GM08714 (cell line): ENCODE data around the gene TMEM236.
"Not testable (repeated sequence)": the region's sequence is repeated elsewhere in the genome, so short reads cannot be mapped to it uniquely, and the experiment has no call there.

ENCODE experiments used
- H3K4me3 ChIP-seq: fragments of 200-500 bp; sonication (Bioruptor generic); 2 replicates; pipeline ENCODE4 v1.5.1; 2014; ENCODE audit warnings: mild to moderate bottlenecking, low read length, inconsistent platforms
- ZNF274 ChIP-seq: IDR thresholded peaks from 2 replicates; pipeline ENCODE4 v1.6.1; 2012; ENCODE audit warnings: mild to moderate bottlenecking, low read depth, low read length

The TMEM236 gene, protein sequence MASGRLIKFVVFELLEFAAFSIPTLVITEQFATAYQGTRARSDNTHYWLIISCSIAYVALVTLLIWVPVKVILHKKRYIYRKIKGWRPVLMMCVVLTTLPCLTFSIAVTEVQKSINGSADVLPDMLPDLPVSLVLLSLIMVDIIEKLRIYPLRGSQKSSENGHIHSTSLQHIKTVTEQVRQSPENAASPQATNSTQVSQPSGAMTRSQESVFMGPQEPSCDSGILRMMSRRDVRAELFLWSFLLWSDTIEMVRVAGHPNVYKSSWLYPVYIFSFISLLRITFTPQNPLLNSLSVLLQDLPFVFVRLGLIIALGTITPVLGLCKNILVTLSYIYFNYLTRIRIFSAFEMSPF

DNA sequence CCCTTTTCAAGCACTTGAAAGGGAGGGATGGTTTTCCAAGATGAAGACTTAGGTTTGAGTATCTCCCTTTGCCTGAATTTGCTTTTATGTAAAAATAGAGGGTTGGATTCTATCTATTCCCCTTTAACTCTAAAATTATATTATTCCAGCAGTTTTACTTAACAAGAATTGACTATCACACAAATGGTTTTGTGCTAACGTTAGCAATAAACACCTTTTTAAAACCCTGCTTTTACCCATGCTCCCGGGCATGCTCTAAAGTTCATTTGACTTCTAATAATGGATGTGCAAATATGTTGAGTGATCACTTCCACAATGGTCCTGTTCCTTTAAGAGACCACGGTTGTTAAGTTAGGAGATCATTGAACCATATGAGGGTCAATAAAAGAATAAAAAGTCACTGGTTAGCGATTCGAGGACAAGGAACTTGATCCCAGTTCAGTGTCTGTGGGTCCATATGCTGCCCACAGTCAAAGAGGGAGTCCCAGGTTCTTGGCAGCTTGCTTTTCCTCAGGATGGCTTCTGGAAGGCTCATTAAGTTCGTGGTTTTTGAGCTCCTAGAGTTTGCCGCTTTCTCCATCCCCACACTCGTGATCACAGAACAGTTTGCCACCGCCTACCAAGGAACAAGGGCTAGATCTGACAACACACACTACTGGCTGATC, at the start of gene TMEM236:
Gene TMEM236 (plus strand): TSS at position 421 of the 665 bp plus-strand sequence. CDS start 95 bp downstream, at position 516.
- no peak within 1 kb of the TSS for H3K4me3 ChIP-seq
- no peak for TF ChIP-seq ZNF274

DNA sequence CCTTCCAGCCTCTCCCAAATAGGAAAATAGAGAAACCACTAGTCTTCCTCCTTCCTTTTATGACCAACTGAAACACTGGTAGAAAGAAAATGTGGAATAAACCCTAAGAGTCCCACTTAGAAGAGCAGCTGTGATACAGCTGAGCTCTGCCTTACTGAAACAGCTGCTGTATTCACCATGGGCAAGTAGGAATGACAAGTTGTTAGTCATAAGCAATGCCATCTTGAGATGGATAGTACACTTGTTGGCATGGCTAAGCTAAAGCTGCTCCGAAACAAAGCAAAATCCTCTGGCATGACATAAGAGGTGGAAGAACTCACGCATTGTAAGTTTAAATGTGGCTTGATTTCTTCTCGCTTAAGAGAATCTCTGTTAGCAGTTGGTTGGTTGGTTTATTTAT, 48.3 kb upstream of the TMEM236 start:
- no peak overlapping the region for H3K4me3 ChIP-seq
- TF ChIP-seq ZNF274: no peak

DNA sequence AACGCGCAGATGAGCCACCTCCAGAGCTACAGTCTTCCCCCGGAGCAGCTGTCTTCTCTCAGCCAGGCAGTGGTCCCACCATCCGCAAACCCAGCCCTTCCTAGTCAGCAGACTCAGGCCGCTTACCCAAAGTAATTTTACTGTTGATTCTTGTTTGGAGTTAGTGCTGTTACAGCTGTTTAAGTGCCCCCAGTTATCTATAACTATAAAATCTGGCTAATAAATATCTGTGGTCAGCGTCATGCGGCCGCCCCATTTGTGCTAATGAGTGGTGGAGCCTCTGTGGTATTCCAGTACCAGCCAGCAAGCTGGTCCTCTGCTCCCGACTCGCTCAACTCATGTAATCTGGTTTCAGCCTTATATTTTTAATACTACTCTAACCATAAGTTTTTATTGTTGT, 43.2 kb upstream of the TMEM236 start:
- H3K4me3 ChIP-seq: no peak overlapping the region
- no peak for TF ChIP-seq ZNF274

DNA sequence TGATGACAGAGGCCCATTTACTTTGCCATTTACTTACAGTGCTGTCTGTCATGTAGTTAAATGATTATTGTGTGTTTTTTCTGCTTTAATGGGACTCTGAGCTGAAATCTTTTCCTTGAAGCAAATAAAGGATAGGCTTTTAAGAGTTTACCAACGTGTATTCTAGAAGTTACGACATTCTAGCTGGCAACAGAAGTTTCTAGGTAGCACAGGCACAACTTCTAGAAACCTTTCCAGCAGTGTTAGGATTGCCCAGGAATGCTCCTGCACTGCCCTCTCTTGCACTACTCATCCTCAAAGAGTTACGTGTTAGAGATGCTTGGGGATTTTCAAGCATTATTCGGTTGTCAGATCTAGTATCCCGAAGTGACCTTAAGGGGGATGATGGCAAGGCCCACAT, 42.5 kb upstream of the TMEM236 start:
- no peak for TF ChIP-seq ZNF274
- no peak overlapping the region for H3K4me3 ChIP-seq

DNA sequence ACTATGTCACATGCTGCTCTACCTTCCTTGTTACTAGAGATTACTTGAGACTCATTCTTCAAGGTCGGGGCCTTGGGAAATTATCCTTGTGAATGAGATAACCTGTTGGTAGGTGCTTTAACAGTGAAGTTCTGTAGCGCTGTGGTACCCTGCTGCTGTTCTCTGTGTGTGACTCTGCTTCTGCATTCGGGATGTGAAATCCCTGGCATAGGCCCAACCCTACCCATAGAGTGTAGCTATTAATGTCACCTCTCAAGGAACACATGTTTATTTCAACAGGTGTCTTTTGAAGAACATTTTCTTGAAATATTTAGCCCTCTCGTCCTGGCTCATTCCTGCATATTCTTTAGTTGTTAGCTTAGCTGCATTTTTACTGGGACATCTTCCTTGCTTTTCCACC, 41.8 kb upstream of the TMEM236 start:
- no peak for TF ChIP-seq ZNF274
- H3K4me3 ChIP-seq: no peak overlapping the region

DNA sequence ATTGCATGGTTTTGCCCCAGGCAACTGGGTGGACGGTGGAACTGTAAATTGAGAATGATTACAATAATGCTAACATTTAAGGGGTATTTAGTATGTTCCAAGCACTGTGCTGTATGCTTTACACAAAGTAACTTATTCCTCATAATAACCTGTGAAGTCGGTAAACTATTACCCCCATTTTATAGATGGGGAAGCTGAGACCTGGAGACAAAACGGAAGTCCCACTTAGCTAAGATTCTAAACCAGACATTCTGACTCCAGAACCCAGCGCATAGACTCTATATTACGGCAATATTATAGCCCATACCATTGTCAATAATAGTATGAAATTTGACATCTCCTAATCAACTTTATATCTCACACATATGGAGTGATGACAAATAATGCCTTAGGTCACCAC, 39.9 kb upstream of the TMEM236 start:
- no peak overlapping the region for H3K4me3 ChIP-seq
- no peak for TF ChIP-seq ZNF274

DNA sequence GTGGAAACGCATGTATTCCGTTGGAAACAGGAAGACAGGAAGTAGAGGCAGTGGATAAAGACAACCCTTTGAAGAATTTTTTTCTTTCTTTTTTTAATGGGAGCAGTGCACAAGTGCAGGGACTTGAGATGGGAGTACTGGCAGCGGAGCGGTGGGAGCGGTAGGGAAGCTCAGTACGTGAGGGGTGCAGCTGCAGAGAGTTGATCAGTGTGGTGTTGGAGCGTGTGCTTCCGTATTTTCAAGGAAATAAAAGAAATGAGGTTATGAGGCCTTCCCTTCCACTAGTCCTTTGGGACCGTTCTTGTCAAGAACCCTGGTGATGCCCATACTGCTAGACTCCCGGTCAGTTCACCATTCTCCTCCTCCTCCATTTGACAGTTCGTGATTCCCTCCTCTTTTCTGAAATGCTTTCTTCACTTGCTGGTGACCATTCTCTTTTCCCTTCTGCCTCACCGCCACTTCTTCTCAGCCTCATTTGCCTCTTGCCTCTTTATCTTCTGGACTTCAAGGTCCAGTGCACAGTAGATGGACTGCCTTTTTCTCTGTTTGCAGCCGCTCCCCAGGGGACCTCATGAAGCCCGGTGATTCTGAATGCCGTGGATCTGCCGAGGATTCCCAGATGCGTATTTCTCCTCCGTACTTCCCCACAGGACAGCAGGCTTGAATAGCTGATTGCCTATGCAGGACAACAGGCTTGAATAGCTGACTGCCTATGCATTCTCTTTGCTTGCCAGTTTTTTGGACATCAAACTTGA, 39.1 kb upstream of the TMEM236 start:
- no peak overlapping the region for H3K4me3 ChIP-seq
- TF ChIP-seq ZNF274: no peak

DNA sequence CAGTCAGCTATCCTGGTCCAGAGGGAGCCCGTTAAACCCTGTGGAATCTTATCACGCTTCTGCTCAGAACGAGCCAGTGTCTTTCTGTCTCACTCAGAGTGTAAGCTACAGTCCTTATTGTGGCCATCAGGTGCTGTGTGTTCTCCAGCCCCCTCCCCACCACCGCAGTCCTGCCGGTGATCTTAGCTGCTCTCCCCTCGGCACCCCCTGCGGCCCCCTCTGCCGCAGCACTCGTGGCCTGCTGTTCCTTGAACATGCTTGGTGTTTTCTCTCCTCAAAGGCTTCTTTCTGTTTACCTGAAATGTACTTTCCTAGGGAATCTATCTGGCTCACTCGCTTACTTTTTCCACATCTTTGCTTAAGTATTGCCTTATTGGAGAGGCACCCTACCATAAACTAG, 38.2 kb upstream of the TMEM236 start:
- no peak overlapping the region for H3K4me3 ChIP-seq
- no peak for TF ChIP-seq ZNF274

DNA sequence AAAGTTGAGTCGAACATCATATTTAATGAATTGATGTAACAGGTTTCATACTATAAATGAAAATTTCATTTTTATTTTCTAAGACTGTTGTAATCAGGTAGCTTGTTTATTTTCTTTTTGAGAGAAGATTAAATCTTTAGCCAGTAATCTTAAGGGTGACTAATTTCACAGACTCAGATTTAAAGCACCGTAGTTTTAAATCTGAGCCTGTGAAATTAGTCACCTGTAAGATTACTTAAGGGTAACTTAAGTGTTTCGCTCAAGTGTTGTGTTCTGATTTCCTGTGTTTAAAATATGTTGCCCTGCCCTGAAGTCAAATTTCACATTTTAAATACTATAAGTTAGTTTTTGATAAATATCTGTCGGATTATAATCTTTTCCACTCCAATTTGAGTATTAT, 35.8 kb upstream of the TMEM236 start:
- TF ChIP-seq ZNF274: no peak
- H3K4me3 ChIP-seq: no peak overlapping the region

DNA sequence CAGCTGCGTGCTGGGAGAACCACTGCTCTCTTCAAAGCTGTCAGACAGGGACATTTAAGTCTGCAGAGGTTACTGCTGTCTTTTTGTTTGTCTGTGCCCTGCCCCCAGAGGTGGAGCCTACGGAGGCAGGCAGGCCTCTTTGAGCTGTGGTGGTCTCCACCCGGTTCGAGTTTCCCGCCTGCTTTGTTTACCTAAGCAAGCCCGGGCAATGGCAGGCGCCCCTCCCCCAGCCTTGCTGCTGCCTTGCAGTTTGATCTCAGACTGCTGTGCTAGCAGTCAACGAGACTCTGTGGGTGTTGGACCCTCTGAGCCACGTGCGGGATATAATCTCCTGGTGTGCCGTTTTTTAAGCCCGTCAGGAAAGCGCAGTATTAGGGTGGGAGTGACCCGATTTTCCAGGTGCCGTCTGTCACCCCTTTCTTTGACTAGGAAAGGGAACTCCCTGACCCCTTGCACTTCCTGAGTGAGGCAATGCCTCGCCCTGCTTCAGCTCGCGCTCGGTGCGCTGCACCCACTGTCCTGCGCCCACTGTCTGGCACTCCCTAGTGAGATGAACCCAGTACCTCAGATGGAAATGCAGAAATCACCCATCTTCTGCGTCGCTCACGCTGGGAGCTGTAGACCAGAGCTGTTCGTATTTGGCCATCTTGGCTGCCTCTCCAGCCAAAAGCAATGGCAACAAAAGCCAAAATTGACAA, 29.5 kb upstream of the TMEM236 start:
- H3K4me3 ChIP-seq: not testable (repeated sequence)

DNA sequence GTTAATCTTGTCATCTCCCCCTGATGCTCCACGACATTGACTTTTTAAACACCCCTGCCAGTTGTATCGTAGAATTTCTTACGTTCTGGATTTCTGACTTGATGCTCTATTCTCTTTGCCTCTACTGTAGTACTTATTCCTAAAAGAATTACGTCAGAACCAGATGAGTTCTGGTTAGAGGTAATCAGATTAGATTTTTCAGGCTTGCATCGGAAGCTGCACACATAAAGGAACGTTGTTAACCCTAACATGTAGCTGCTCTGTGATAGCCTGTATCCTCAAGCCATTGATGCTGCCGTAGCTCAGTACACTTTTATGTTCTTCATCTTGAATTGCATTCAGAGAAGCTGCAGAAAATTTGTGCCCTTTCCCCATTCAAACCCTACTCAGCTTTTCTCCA, 26.3 kb upstream of the TMEM236 start:
- TF ChIP-seq ZNF274: no peak

DNA sequence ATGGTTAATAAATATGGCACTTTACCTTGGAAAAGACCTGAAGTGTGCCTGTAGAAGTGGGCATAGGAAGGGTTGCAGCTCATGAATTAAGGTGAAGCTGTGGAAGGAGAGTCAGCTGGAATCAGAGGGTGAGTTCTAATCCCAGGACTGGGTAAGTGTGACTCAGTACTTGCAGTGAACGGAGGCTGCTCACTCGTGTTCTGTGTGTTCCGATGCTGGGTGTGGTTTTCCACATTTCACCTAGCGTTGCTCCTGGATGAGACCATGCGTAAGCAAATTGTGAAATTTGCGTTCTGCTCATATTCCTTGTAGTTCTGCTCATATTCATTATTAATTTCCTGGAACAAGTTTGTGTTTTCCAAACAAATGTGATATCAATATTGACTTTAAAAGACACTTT, 22.4 kb upstream of the TMEM236 start:
- TF ChIP-seq ZNF274: no peak
- H3K4me3 ChIP-seq: no peak overlapping the region

More for the DNA sequence above, 26.3 kb upstream of the TMEM236 start:
- H3K4me3 ChIP-seq: no peak overlapping the region

DNA sequence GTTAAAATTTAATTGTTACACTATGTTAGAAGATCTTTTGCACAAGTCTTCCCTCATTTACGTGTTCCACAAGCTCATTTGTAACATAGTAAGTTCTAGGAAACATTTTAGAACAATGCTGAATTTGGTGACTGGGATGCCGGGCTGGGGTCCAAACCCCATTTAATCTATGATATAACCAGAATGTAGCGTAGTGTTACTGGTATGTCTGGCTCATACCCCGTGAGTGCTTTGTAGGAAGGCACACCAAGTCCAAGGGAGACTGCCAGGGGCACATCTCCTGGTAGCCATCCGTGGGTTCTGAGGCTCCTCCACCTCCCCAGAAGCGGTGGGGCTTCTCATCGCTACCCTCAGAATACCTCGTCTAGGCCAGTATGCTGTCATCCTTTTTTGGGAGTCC, 21.3 kb upstream of the TMEM236 start:
- no peak for TF ChIP-seq ZNF274

DNA sequence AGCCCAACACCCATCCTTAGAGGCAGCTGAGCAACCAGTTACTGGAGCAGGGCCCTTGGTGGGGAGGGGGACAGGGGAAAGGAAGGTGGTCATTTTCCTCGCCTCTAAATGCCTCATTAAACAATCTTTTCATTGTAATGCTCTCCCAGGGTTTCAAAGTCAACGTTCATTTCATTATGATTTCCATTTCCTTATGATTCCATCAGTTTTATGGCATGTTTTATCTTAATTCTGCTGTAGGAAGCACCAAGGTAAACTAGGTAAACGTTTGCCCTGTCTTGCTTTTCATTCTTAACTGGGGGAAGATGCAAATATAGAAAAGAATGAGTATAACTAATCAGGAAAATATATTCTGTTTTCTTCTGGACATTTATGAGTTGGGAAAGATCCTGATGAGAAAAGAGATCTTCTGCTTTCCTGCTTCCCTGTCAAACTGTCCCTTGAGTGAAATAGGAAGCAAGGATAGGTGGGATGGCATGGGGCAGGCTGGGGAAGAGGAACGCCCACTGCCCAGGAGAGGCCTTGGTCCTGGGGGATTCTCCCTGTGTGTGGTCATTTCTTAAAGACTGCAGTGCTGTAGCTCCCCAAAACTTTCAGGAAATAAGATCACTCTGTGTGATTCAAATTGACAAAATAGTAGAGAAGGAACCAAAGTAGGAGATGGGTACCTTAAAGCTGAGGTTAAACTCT, 20.5 kb upstream of the TMEM236 start:
- no peak for TF ChIP-seq ZNF274
- no peak overlapping the region for H3K4me3 ChIP-seq

More for the DNA sequence above, 21.3 kb upstream of the TMEM236 start:
- H3K4me3 ChIP-seq: no peak overlapping the region
